ENCODE data around the gene SPTY2D1.
"Not testable (repeated sequence)": the region's sequence is repeated elsewhere in the genome, so short reads cannot be mapped to it uniquely, and the experiment has no call there.

The SPTY2D1 gene

GRCh38 chr11:18634140-18635032, at the start of gene SPTY2D1:
SPTY2D1 (minus strand) TSS chr11:18634342; CDS start chr11:18634257, 85 bp downstream.
- DNase-seq: peak; percentile 92

- no peak for DNase-seq
Measured at GRCh38 chr11:18682466-18682865, 48.3 kb upstream of the SPTY2D1 start.

GRCh38 chr11:18681949-18682348, 47.8 kb upstream of the SPTY2D1 start:
- not testable (repeated sequence) for DNase-seq

GRCh38 chr11:18677560-18677959, 43.4 kb upstream of the SPTY2D1 start:
- DNase-seq: no peak

GRCh38 chr11:18676803-18677202, 42.7 kb upstream of the SPTY2D1 start:
- DNase-seq: no peak

- peak; percentile 11 for DNase-seq
Measured at GRCh38 chr11:18672209-18672608, 38.1 kb upstream of the SPTY2D1 start.

GRCh38 chr11:18671246-18671645, 37.1 kb upstream of the SPTY2D1 start:
- peak; percentile 7 for DNase-seq

GRCh38 chr11:18669711-18670110, 35.6 kb upstream of the SPTY2D1 start:
- no peak for DNase-seq

GRCh38 chr11:18669219-18669596, 35.1 kb upstream of the SPTY2D1 start:
- no peak for DNase-seq

GRCh38 chr11:18668131-18668530, 34.0 kb upstream of the SPTY2D1 start:
- DNase-seq: no peak

GRCh38 chr11:18665353-18665872, 31.3 kb upstream of the SPTY2D1 start:
- DNase-seq: not testable (repeated sequence)

- DNase-seq: no peak
Measured at GRCh38 chr11:18657673-18658072, 23.5 kb upstream of the SPTY2D1 start.

- no peak for DNase-seq
Measured at GRCh38 chr11:18650859-18651557, 16.9 kb upstream of the SPTY2D1 start.

- no peak for DNase-seq
Measured at GRCh38 chr11:18650353-18650752, 16.2 kb upstream of the SPTY2D1 start.

GRCh38 chr11:18643034-18643433, 8.9 kb upstream of the SPTY2D1 start:
- not testable (repeated sequence) for DNase-seq

GRCh38 chr11:18641677-18642076, 7.5 kb upstream of the SPTY2D1 start:
- DNase-seq: no peak

GRCh38 chr11:18633256-18634139, 644 bp downstream of the SPTY2D1 start:
- DNase-seq: no peak

GRCh38 chr11:18632841-18633240, 1.3 kb downstream of the SPTY2D1 start:
- no peak for DNase-seq

GRCh38 chr11:18624161-18624560, 10.0 kb downstream of the SPTY2D1 start:
- no peak for DNase-seq

- DNase-seq: no peak
Measured at GRCh38 chr11:18623707-18624106, 10.4 kb downstream of the SPTY2D1 start.

GRCh38 chr11:18618342-18619025, 15.7 kb downstream of the SPTY2D1 start:
- DNase-seq: no peak

- DNase-seq: no peak
Measured at GRCh38 chr11:18617688-18618341, 16.3 kb downstream of the SPTY2D1 start.

Measured in stimulated activated CD4-positive, alpha-beta T cell treated with anti-CD3 and anti-CD28 coated beads, Interleukin-12 subunit alpha, Interleukin-12 subunit beta, amount 100 ng/mL, for 4 hours (primary cell).